NB4 (cell line): Measurements from ENCODE around the gene ANKS1B.

ENCODE experiments used
- MAX ChIP-seq: IDR thresholded peaks from 2 replicates; pipeline ENCODE4 v1.6.1; 2011; ENCODE audit warnings: low read depth, low read length
- TF ChIP-seq, protein P1 (sequence below): IDR thresholded peaks from one replicate; pipeline ENCODE4 v1.5.1; 2012; ENCODE audit warnings: low read depth, low read length

DNA sequence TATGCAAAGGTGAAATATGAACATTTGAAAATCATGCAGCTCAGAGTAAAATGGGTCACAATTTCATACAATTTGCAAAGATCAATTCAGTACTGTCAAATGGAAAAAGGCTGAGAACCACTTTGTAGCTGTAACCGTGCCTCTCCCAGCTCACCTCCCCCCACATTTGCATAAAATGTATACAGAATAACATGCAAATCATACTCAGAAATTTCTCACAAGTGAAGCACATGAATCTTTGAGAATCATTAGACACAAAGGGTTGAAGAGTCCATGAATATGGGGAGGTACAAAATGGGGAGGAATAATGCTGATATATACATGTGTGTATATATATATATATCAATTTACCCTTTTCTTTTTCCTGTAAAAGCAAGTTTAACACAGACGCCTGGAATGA, 1177.5 kb downstream of the ANKS1B start:
- TF ChIP-seq, protein P1, sequence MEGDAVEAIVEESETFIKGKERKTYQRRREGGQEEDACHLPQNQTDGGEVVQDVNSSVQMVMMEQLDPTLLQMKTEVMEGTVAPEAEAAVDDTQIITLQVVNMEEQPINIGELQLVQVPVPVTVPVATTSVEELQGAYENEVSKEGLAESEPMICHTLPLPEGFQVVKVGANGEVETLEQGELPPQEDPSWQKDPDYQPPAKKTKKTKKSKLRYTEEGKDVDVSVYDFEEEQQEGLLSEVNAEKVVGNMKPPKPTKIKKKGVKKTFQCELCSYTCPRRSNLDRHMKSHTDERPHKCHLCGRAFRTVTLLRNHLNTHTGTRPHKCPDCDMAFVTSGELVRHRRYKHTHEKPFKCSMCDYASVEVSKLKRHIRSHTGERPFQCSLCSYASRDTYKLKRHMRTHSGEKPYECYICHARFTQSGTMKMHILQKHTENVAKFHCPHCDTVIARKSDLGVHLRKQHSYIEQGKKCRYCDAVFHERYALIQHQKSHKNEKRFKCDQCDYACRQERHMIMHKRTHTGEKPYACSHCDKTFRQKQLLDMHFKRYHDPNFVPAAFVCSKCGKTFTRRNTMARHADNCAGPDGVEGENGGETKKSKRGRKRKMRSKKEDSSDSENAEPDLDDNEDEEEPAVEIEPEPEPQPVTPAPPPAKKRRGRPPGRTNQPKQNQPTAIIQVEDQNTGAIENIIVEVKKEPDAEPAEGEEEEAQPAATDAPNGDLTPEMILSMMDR, result no peak
- no peak for TF ChIP-seq MAX
